Measurements from ENCODE around the gene SRSF4. TPM values are rescaled to one million over a fixed set of nuclear protein-coding genes. Genes with fewer than 3 reads are reported as not detected.

Gene SRSF4
- total and polyA plus RNA-seq, 10 of the 15 experiments (the other 5 are each of a cell fraction or from before 2014, with no cell fraction given) = 17.2 to 107 (median 78.6) TPM

GRCh38 chr1:29202053-29202452 is 20.4 kb upstream of the SRSF4 start:
- CTCF ChIA-PET = interaction anchor here (0.7 to 6.0 kb wide), 49 partner anchors 8 to 466 kb away, joined by 3 to 173 read pairs (median 4); partner anchors contain the start of genes MECR, SRSF4, TMEM200B and YTHDF2
- intact Hi-C loops (cut with micrococcal nuclease; ENCODE audit: unreplicated experiment) = loop anchor here (5.0 to 10.0 kb wide), 3 partner anchors 80 to 417 kb away; partner anchors contain the start of gene TMEM200B

More at GRCh38 chr1:29202053-29202452, 20.4 kb upstream of the SRSF4 start:
- TF ChIP-seq PRDM15 (CRISPR knock-in tag; IDR thresholded peaks at IDR 0.05) (no peak), SMAD1 (IDR thresholded peaks at IDR 0.05; ENCODE audit: low read depth, partially characterized antibody) (no peak), SUPT20H (IDR thresholded peaks at IDR 0.05; ENCODE audit: borderline replicate concordance, control insufficient read depth, low read depth, low read length) (no peak), RUNX3 (IDR thresholded peaks at IDR 0.05; ENCODE audit: low read length) (no peak), KAT2A (conservative IDR thresholded peaks at IDR 0.05; ENCODE audit: control insufficient read depth, low read depth, low read length) (no peak), FOXK2 (IDR thresholded peaks at IDR 0.05) (no peak), RAD21 (IDR thresholded peaks at IDR 0.05; ENCODE audit: insufficient read depth, low read depth, low read length) (no peak), ZNF207 (IDR thresholded peaks at IDR 0.05; ENCODE audit: borderline replicate concordance) (no peak), RBBP5 (conservative IDR thresholded peaks at IDR 0.05) (no peak), ZNF384 (IDR thresholded peaks at IDR 0.05; ENCODE audit: borderline replicate concordance, low read depth, low read length) (no peak)
- Histone ChIP-seq H3K9me3 (replicated peaks; ENCODE audit: control insufficient read depth, insufficient read depth, low read length) (no peaks in the 10 kb centered on the region), H3K4me3 (no peak overlapping the region), H4K20me1 (ENCODE audit: control insufficient read depth, insufficient read depth) (no peaks in the 10 kb centered on the region), H3K4me2 (ENCODE audit: control insufficient read depth, insufficient read depth) (no peak overlapping the region), H3K79me2 (ENCODE audit: control insufficient read depth, insufficient read depth, low read length) (no peaks in the 10 kb centered on the region), H3K27me3 (replicated peaks in 1 of 2; ENCODE audit: control insufficient read depth in 2 of 2, insufficient read depth in 2 of 2, low read length in 1 of 2) (no peaks in the 10 kb centered on the region), H3K4me1 (ENCODE audit: control insufficient read depth, insufficient read depth, low read length) (peaks cover 3% of the 10 kb centered on the region; the same call in 1 of the 2 replicates), H3K9ac (ENCODE audit: control insufficient read depth, insufficient read depth, low read length) (no peak overlapping the region), H3K27ac (ENCODE audit: control insufficient read depth, insufficient read depth) (no peak overlapping the region), H3K36me3 (ENCODE audit: control insufficient read depth in 2 of 2, insufficient read depth in 2 of 2, low read length in 1 of 2) (peaks cover 6 to 27% of the 10 kb centered on the region in 2 experiments), H2AFZ (ENCODE audit: control insufficient read depth, low read depth, low read length) (no peak overlapping the region)
- no peak for DNase-seq (ENCODE audit: low read depth, low spot score)
- RAD21 ChIA-PET (ENCODE audit: unreplicated experiment) = interaction anchor here (0.6 to 3.6 kb wide), 18 partner anchors 21 to 559 kb away, joined by 3 to 91 read pairs (median 5); partner anchors contain the start of genes SRSF4 and TAF12
- POLR2A ChIA-PET = interaction anchor here (1.1 to 1.7 kb wide), 3 partner anchors 20 to 318 kb away, joined by 3 to 9 read pairs (median 8); partner anchors contain the start of gene SRSF4
- ATAC-seq = no peak
- no TSS peak for BruUV-seq (replicated peaks)
- FAIRE-seq = no peak
- 89% methylated on average over 1 of the region's 1 CpG for WGBS (ENCODE audit: insufficient coverage, insufficient replicate concordance, low lambda C conversion rate, missing lambda C conversion rate)
- SMC1A ChIA-PET (ENCODE audit: uncharacterized antibody, unreplicated experiment) = interaction anchor here (0.6 to 8.3 kb wide), 26 partner anchors 9 to 427 kb away, joined by 3 to 127 read pairs (median 4); partner anchors contain the start of genes EPB41, MECR and SRSF4
- in situ Hi-C loops (cut with MboI) = no loop called here

Measured in GM12878 (cell line).